Measurements from ENCODE around the gene FUZ.

DNA sequence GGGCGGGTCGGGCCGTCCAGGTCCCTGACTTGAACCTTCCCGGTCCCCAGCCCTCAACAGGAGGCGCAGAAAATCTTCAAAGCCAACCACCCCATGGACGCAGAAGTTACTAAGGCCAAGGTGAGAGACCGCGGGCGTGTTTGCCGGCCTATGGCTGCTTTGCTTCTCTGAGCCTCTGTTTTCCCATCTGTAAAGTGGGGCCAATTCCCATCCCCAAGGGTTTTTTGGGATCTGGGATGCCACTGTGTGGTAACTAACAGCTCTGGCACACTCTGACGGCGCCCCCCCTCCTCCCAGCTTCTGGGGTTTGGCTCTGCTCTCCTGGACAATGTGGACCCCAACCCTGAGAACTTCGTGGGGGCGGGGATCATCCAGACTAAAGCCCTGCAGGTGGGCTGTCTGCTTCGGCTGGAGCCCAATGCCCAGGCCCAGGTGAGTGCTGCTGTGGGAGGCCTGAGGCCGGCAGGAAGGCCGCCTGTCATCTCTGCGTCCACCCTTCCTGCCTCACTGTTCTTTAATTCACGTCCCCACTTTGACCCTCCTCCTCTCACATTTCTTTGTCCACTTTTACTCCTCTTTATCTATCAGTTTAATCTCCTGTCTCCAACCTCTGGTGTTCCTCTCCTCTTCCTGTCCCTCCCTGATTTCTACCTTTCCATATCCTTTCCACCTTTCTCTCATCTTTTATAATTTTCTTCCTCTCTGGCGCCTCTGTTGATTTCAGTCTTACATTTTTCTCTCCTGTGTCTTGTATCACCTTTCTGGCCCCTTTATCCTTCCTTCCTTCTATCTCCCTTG, 7.1 kb downstream of the FUZ start:
- TF ChIP-seq, protein P1, sequence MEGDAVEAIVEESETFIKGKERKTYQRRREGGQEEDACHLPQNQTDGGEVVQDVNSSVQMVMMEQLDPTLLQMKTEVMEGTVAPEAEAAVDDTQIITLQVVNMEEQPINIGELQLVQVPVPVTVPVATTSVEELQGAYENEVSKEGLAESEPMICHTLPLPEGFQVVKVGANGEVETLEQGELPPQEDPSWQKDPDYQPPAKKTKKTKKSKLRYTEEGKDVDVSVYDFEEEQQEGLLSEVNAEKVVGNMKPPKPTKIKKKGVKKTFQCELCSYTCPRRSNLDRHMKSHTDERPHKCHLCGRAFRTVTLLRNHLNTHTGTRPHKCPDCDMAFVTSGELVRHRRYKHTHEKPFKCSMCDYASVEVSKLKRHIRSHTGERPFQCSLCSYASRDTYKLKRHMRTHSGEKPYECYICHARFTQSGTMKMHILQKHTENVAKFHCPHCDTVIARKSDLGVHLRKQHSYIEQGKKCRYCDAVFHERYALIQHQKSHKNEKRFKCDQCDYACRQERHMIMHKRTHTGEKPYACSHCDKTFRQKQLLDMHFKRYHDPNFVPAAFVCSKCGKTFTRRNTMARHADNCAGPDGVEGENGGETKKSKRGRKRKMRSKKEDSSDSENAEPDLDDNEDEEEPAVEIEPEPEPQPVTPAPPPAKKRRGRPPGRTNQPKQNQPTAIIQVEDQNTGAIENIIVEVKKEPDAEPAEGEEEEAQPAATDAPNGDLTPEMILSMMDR (IDR thresholded peaks at IDR 0.05): no peak
- no peak for TF ChIP-seq EZH2 (IDR thresholded peaks at IDR 0.05; ENCODE audit: borderline replicate concordance, insufficient read depth, low read depth, low read length, poor library complexity, severe bottlenecking)
